ENCODE measurements around the gene PIAS3.

Gene PIAS3

GRCh38 chr1:145804235-145805045 is 54.4 kb downstream of the PIAS3 start:
- DNase-seq (ENCODE audit: extremely low spot score): no peak
- ChIA-PET CTCF (interaction anchor here (0.7 to 1.8 kb wide), 4 partner anchors 10 to 52 kb away, joined by 3 to 5 read pairs (median 4); partner anchors contain the start of genes POLR3C and RNF115), POLR2A (interaction anchor here (0.6 kb wide), 1 partner anchor 30 kb away, joined by 3 read pairs; no protein-coding TSS in a partner anchor)
- TF ChIP-seq, protein P1, sequence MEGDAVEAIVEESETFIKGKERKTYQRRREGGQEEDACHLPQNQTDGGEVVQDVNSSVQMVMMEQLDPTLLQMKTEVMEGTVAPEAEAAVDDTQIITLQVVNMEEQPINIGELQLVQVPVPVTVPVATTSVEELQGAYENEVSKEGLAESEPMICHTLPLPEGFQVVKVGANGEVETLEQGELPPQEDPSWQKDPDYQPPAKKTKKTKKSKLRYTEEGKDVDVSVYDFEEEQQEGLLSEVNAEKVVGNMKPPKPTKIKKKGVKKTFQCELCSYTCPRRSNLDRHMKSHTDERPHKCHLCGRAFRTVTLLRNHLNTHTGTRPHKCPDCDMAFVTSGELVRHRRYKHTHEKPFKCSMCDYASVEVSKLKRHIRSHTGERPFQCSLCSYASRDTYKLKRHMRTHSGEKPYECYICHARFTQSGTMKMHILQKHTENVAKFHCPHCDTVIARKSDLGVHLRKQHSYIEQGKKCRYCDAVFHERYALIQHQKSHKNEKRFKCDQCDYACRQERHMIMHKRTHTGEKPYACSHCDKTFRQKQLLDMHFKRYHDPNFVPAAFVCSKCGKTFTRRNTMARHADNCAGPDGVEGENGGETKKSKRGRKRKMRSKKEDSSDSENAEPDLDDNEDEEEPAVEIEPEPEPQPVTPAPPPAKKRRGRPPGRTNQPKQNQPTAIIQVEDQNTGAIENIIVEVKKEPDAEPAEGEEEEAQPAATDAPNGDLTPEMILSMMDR (IDR thresholded peaks at IDR 0.05; ENCODE audit: control extremely low read depth, extremely low read depth, low read depth, missing control alignments): no peak

GRCh38 chr1:145799806-145800205 is 59.1 kb downstream of the PIAS3 start:
- DNase-seq (ENCODE audit: extremely low spot score): no peak
- ChIA-PET CTCF (no interaction called here), POLR2A (no interaction called here)
- TF ChIP-seq, protein P1 (IDR thresholded peaks at IDR 0.05; ENCODE audit: control extremely low read depth, extremely low read depth, low read depth, missing control alignments): no peak
